ENCODE data around the gene WDFY2. TPM values are rescaled to one million over a fixed set of nuclear protein-coding genes. Genes with fewer than 3 reads are reported as not detected.

The WDFY2 gene
- polyA plus RNA-seq, 1 donor from 2014 or later, result 5.3 TPM

DNA sequence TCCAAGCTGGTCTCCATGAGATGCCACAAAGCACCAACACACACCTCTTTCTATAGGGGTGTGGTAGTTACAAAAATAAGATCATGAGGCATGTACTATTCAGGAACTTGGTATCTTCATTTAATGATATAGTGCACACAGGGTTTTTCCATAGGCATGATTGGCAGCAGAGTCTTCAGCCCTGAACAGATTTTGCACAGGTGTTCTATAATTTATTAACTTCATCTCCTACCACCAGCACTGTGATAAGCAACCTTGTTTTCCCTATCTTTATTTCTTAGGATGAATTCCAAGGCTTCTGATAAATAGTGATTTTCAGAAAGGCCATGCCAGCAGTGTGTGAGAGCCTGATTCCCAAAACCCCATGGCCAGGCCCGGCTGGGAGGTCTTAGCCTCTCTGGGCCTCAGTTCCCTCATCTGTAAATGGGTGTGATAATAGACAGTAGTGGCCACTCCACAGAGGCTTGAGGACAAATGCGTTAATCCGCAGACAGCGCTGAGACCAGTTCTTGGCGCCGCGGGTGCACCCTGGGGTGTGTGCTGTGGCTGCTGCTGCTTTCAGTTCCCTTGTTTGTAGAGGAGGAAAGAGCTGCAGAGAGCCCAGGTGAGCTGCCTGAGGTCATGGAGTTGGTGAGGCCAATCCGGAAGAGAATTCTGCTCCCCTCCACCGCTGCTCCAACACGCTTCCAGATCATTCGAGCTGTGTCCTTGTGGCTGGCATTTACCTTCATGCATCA lies 186.6 kb downstream of the WDFY2 start:
- no peak overlapping the region for H3K4me3 ChIP-seq (ENCODE audit: low read length)
- H2AFZ ChIP-seq (ENCODE audit: low read depth, low read length), result no peak overlapping the region
- TF ChIP-seq RAD21 (conservative IDR thresholded peaks at IDR 0.05), result no peak
- TF ChIP-seq, protein P1, sequence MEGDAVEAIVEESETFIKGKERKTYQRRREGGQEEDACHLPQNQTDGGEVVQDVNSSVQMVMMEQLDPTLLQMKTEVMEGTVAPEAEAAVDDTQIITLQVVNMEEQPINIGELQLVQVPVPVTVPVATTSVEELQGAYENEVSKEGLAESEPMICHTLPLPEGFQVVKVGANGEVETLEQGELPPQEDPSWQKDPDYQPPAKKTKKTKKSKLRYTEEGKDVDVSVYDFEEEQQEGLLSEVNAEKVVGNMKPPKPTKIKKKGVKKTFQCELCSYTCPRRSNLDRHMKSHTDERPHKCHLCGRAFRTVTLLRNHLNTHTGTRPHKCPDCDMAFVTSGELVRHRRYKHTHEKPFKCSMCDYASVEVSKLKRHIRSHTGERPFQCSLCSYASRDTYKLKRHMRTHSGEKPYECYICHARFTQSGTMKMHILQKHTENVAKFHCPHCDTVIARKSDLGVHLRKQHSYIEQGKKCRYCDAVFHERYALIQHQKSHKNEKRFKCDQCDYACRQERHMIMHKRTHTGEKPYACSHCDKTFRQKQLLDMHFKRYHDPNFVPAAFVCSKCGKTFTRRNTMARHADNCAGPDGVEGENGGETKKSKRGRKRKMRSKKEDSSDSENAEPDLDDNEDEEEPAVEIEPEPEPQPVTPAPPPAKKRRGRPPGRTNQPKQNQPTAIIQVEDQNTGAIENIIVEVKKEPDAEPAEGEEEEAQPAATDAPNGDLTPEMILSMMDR (IDR thresholded peaks at IDR 0.05; ENCODE audit: poor library complexity, severe bottlenecking), result no peak
- TF ChIP-seq MXI1 (conservative IDR thresholded peaks at IDR 0.05; ENCODE audit: poor library complexity, severe bottlenecking), result no peak
- TF ChIP-seq EZH2 (IDR thresholded peaks at IDR 0.05; ENCODE audit: borderline replicate concordance, insufficient read depth, low read length, poor library complexity, severe bottlenecking), result no peak
- no peak for TF ChIP-seq SMC3 (conservative IDR thresholded peaks at IDR 0.05; ENCODE audit: poor library complexity)
- no peak for TF ChIP-seq EP300 (conservative IDR thresholded peaks at IDR 0.05; ENCODE audit: poor library complexity, severe bottlenecking)
- TF ChIP-seq TAF1 (IDR thresholded peaks at IDR 0.05; ENCODE audit: low read depth), result no peak
- TF ChIP-seq, protein P2, sequence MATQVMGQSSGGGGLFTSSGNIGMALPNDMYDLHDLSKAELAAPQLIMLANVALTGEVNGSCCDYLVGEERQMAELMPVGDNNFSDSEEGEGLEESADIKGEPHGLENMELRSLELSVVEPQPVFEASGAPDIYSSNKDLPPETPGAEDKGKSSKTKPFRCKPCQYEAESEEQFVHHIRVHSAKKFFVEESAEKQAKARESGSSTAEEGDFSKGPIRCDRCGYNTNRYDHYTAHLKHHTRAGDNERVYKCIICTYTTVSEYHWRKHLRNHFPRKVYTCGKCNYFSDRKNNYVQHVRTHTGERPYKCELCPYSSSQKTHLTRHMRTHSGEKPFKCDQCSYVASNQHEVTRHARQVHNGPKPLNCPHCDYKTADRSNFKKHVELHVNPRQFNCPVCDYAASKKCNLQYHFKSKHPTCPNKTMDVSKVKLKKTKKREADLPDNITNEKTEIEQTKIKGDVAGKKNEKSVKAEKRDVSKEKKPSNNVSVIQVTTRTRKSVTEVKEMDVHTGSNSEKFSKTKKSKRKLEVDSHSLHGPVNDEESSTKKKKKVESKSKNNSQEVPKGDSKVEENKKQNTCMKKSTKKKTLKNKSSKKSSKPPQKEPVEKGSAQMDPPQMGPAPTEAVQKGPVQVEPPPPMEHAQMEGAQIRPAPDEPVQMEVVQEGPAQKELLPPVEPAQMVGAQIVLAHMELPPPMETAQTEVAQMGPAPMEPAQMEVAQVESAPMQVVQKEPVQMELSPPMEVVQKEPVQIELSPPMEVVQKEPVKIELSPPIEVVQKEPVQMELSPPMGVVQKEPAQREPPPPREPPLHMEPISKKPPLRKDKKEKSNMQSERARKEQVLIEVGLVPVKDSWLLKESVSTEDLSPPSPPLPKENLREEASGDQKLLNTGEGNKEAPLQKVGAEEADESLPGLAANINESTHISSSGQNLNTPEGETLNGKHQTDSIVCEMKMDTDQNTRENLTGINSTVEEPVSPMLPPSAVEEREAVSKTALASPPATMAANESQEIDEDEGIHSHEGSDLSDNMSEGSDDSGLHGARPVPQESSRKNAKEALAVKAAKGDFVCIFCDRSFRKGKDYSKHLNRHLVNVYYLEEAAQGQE (IDR thresholded peaks at IDR 0.05; ENCODE audit: borderline replicate concordance), result no peak
- no peak for TF ChIP-seq POLR2AphosphoS5 (IDR thresholded peaks at IDR 0.05)
- H3K9ac ChIP-seq (ENCODE audit: low read length), result no peak overlapping the region
- no peaks in the 10 kb centered on the region for H3K36me3 ChIP-seq (ENCODE audit: insufficient read depth, low read length)
- no peaks in the 10 kb centered on the region for H3K27me3 ChIP-seq (ENCODE audit: insufficient read depth, low read depth, low read length)
- H3K27ac ChIP-seq (ENCODE audit: low read length), result no peak overlapping the region
- no peak overlapping the region for H3K4me2 ChIP-seq (ENCODE audit: low read length)
- no peaks in the 10 kb centered on the region for H4K20me1 ChIP-seq (ENCODE audit: insufficient read depth)
- H3K9me2 ChIP-seq (ENCODE audit: insufficient read depth, low read length), result no peaks in the 10 kb centered on the region
- H3K9me3 ChIP-seq (ENCODE audit: low read length), result no peaks in the 10 kb centered on the region
- no peaks in the 10 kb centered on the region for H3F3A ChIP-seq (ENCODE audit: insufficient read depth, low read length, poor library complexity, severe bottlenecking)
- no peaks in the 10 kb centered on the region for H3K79me2 ChIP-seq (replicated peaks; ENCODE audit: insufficient read depth, low read length)

DNA sequence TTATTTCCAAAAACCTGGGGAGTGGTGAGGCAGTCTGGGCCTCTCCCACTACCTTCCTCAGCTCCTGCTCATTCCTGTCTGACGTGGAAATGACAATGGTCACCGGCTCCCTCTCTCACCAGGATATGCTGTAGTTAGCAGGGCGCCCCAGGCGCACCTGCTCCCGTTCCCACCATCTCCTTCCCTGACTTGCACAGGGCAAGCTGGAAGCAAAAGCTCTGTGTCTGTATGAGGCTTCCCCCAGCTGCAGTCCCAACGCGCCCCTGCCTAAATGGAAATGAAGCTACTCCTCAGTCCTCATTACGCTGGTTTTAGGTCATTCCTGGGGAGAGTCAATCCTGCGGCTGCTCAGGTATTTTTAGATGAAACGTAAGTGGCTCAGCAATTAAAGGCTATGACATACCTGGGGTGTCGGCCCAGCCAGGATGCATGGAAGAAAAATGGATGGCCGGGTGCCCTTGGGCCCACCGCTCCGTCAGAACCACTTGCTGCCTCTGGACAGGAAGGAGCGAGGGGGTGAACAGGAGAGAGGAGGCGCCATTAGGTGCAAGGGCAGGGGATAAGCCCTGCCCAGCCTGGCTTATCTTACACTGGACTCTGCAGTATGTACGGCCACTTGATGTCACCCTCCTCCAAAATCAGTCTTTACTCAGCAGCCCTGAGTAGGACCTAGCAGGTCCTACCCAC lies 187.3 kb downstream of the WDFY2 start:
- H3K9me2 ChIP-seq (ENCODE audit: insufficient read depth, low read length), result no peaks in the 10 kb centered on the region
- H3K27me3 ChIP-seq (ENCODE audit: insufficient read depth, low read depth, low read length), result no peaks in the 10 kb centered on the region
- no peak overlapping the region for H3K27ac ChIP-seq (ENCODE audit: low read length)
- H3F3A ChIP-seq (ENCODE audit: insufficient read depth, low read length, poor library complexity, severe bottlenecking), result no peaks in the 10 kb centered on the region
- H3K9me3 ChIP-seq (ENCODE audit: low read length), result no peaks in the 10 kb centered on the region
- H3K36me3 ChIP-seq (ENCODE audit: insufficient read depth, low read length), result no peaks in the 10 kb centered on the region
- TF ChIP-seq, protein P1 (IDR thresholded peaks at IDR 0.05; ENCODE audit: poor library complexity, severe bottlenecking), result no peak
- TF ChIP-seq RAD21 (conservative IDR thresholded peaks at IDR 0.05) (no peak), EP300 (conservative IDR thresholded peaks at IDR 0.05; ENCODE audit: poor library complexity, severe bottlenecking) (no peak), TAF1 (IDR thresholded peaks at IDR 0.05; ENCODE audit: low read depth) (no peak), MXI1 (conservative IDR thresholded peaks at IDR 0.05; ENCODE audit: poor library complexity, severe bottlenecking) (no peak), POLR2AphosphoS5 (IDR thresholded peaks at IDR 0.05) (no peak), EZH2 (IDR thresholded peaks at IDR 0.05; ENCODE audit: borderline replicate concordance, insufficient read depth, low read length, poor library complexity, severe bottlenecking) (no peak), SMC3 (conservative IDR thresholded peaks at IDR 0.05; ENCODE audit: poor library complexity) (no peak)
- TF ChIP-seq, protein P2 (IDR thresholded peaks at IDR 0.05; ENCODE audit: borderline replicate concordance), result no peak
- H3K4me2 ChIP-seq (ENCODE audit: low read length), result no peak overlapping the region
- H3K9ac ChIP-seq (ENCODE audit: low read length), result no peak overlapping the region
- no peak overlapping the region for H3K4me3 ChIP-seq (ENCODE audit: low read length)
- no peaks in the 10 kb centered on the region for H3K79me2 ChIP-seq (replicated peaks; ENCODE audit: insufficient read depth, low read length)
- no peaks in the 10 kb centered on the region for H4K20me1 ChIP-seq (ENCODE audit: insufficient read depth)
- no peak overlapping the region for H2AFZ ChIP-seq (ENCODE audit: low read depth, low read length)
